Mesendoderm (in vitro differentiated cells): Measurements from ENCODE around the gene ACSF2.

Experiments
- DNase-seq: peaks from one replicate; pipeline ENCODE4 v3.0.0; 2013
- H2AK5ac ChIP-seq: 2 replicates; pipeline ENCODE4 v1.6.1; 2013; ENCODE audit warnings: low read length, inconsistent platforms
- H2BK120ac ChIP-seq: 2 replicates; pipeline ENCODE4 v1.6.1; 2013; ENCODE audit warnings: low read depth, mild to moderate bottlenecking, low read length, moderate library complexity, mixed read lengths
- H2BK15ac ChIP-seq: replicated peaks from 2 replicates; pipeline ENCODE4 v1.6.1; 2013; ENCODE audit warnings: low read depth, mild to moderate bottlenecking, moderate library complexity
- H2BK5ac ChIP-seq: 2 replicates; pipeline ENCODE4 v1.6.1; 2013; ENCODE audit warnings: low read length, inconsistent platforms
- H3K18ac ChIP-seq: 2 replicates; pipeline ENCODE4 v1.6.1; 2013; ENCODE audit warnings: mild to moderate bottlenecking, low read length, mixed read lengths
- H3K23ac ChIP-seq: one replicate; pipeline ENCODE4 v1.6.1; 2013; ENCODE audit warnings: low read length
- H3K27ac ChIP-seq: 2 replicates; pipeline ENCODE4 v1.5.1; 2013; ENCODE audit warnings: low read depth, mild to moderate bottlenecking, inconsistent platforms, low read length, moderate library complexity
- H3K27me3 ChIP-seq: 2 replicates; pipeline ENCODE4 v1.6.1; 2013; ENCODE audit warnings: low read length, control low read depth, mild to moderate bottlenecking, inconsistent platforms; ENCODE audit not compliant: insufficient read depth, poor library complexity
- H3K36me3 ChIP-seq: 2 replicates; pipeline ENCODE4 v1.6.1; 2013; ENCODE audit warnings: low read length, inconsistent platforms; ENCODE audit not compliant: control insufficient read depth, insufficient read depth
- H3K4ac ChIP-seq: one replicate; pipeline ENCODE4 v1.6.1; 2013; ENCODE audit warnings: low read depth, mild to moderate bottlenecking, low read length, moderate library complexity
- H3K4me1 ChIP-seq: 2 replicates; pipeline ENCODE4 v1.6.1; 2013; ENCODE audit warnings: low read depth, low read length, inconsistent platforms; ENCODE audit not compliant: control insufficient read depth
- H3K4me2 ChIP-seq: 2 replicates; pipeline ENCODE4 v1.6.1; 2013; ENCODE audit warnings: low read length
- H3K4me3 ChIP-seq: 2 replicates; pipeline ENCODE4 v1.5.1; 2013; ENCODE audit warnings: mild to moderate bottlenecking, low read length
- H3K56ac ChIP-seq: one replicate; pipeline ENCODE4 v1.6.1; 2013; ENCODE audit warnings: low read length
- H3K79me1 ChIP-seq: 2 replicates; pipeline ENCODE4 v1.6.1; 2013; ENCODE audit warnings: low read length, inconsistent platforms
- H3K79me2 ChIP-seq: 2 replicates; pipeline ENCODE4 v1.6.1; 2013; ENCODE audit warnings: mild to moderate bottlenecking, low read length; ENCODE audit not compliant: control insufficient read depth, insufficient read depth
- H3K9ac ChIP-seq: 2 replicates; pipeline ENCODE4 v1.6.1; 2013; ENCODE audit warnings: low read length, inconsistent platforms
- H4K5ac ChIP-seq: one replicate; pipeline ENCODE4 v1.6.1; 2013; ENCODE audit warnings: low read length
- H4K8ac ChIP-seq: one replicate; pipeline ENCODE4 v1.6.1; 2013; ENCODE audit warnings: low read depth, mild to moderate bottlenecking, control low read depth, low read length, moderate library complexity
- WGBS: extraction: QIAGEN DNeasy Blood & Tissue Kit; methylation state at CpG from one replicate; pipeline ENCODE4 v1.1.7; 2013; ENCODE audit warnings: low lambda C conversion rate, missing lambda C conversion rate; ENCODE audit not compliant: insufficient coverage; ENCODE audit errors: extremely low coverage; 5-methylcytosine and 5-hydroxymethylcytosine counted together

The ACSF2 gene

GRCh38 chr17:50480854-50481490 is 55.0 kb downstream of the ACSF2 start:
- no peak overlapping the region for H4K5ac ChIP-seq
- no peaks in the 10 kb centered on the region for H3K79me2 ChIP-seq
- no peak overlapping the region for H4K8ac ChIP-seq
- no peak overlapping the region for H2AK5ac ChIP-seq
- no peaks in the 10 kb centered on the region for H3K27me3 ChIP-seq
- no peak overlapping the region for H3K56ac ChIP-seq
- H3K4me3 ChIP-seq, result no peak overlapping the region
- H2BK120ac ChIP-seq, result no peak overlapping the region
- H3K18ac ChIP-seq, result no peak overlapping the region
- no peak overlapping the region for H3K9ac ChIP-seq
- no peaks in the 10 kb centered on the region for H3K79me1 ChIP-seq
- no peak overlapping the region for H3K4ac ChIP-seq
- no peak for DNase-seq
- 100% methylated on average over 1 of the region's 2 CpGs for WGBS
- no peaks in the 10 kb centered on the region for H3K4me1 ChIP-seq
- H2BK15ac ChIP-seq, result no peak overlapping the region
- H3K27ac ChIP-seq, result no peak overlapping the region
- H3K36me3 ChIP-seq, result no peaks in the 10 kb centered on the region
- H2BK5ac ChIP-seq, result no peak overlapping the region
- H3K4me2 ChIP-seq, result no peak overlapping the region
- H3K23ac ChIP-seq, result no peak overlapping the region

GRCh38 chr17:50481648-50482047 is 55.6 kb downstream of the ACSF2 start:
- WGBS, result no CpG with 5 or more reads among the region's 4 CpGs
- H3K27me3 ChIP-seq, result no peaks in the 10 kb centered on the region

GRCh38 chr17:50482110-50482509 is 56.1 kb downstream of the ACSF2 start:
- no peak overlapping the region for H4K8ac ChIP-seq
- H2AK5ac ChIP-seq, result no peak overlapping the region
- H3K4me1 ChIP-seq, result no peaks in the 10 kb centered on the region
- no peaks in the 10 kb centered on the region for H3K79me2 ChIP-seq
- H3K27me3 ChIP-seq, result no peaks in the 10 kb centered on the region
- no peak for DNase-seq
- H3K56ac ChIP-seq, result no peak overlapping the region
- no peak overlapping the region for H4K5ac ChIP-seq
- H3K4me2 ChIP-seq, result no peak overlapping the region
- WGBS, result no CpG with 5 or more reads among the region's 23 CpGs
- H2BK15ac ChIP-seq, result no peak overlapping the region
- H2BK5ac ChIP-seq, result no peak overlapping the region
- H3K4me3 ChIP-seq, result no peak overlapping the region
- no peak overlapping the region for H3K27ac ChIP-seq
- H2BK120ac ChIP-seq, result no peak overlapping the region
- H3K79me1 ChIP-seq, result no peaks in the 10 kb centered on the region
- no peak overlapping the region for H3K4ac ChIP-seq
- H3K18ac ChIP-seq, result no peak overlapping the region
- no peaks in the 10 kb centered on the region for H3K36me3 ChIP-seq
- no peak overlapping the region for H3K23ac ChIP-seq
- no peak overlapping the region for H3K9ac ChIP-seq

More at GRCh38 chr17:50481648-50482047, 55.6 kb downstream of the ACSF2 start:
- H3K4me2 ChIP-seq, result no peak overlapping the region
- no peaks in the 10 kb centered on the region for H3K79me1 ChIP-seq
- no peak overlapping the region for H2AK5ac ChIP-seq
- no peak overlapping the region for H4K5ac ChIP-seq
- no peaks in the 10 kb centered on the region for H3K36me3 ChIP-seq
- H3K4me1 ChIP-seq, result no peaks in the 10 kb centered on the region
- no peak overlapping the region for H3K27ac ChIP-seq
- no peak overlapping the region for H3K4me3 ChIP-seq
- H2BK120ac ChIP-seq, result no peak overlapping the region
- no peak overlapping the region for H3K9ac ChIP-seq
- no peak overlapping the region for H3K4ac ChIP-seq
- no peak for DNase-seq
- H3K18ac ChIP-seq, result no peak overlapping the region
- no peaks in the 10 kb centered on the region for H3K79me2 ChIP-seq
- no peak overlapping the region for H4K8ac ChIP-seq
- H2BK15ac ChIP-seq, result no peak overlapping the region
- H2BK5ac ChIP-seq, result no peak overlapping the region
- no peak overlapping the region for H3K56ac ChIP-seq
- H3K23ac ChIP-seq, result no peak overlapping the region

GRCh38 chr17:50482516-50482915 is 56.5 kb downstream of the ACSF2 start:
- Histone ChIP-seq H3K23ac (no peak overlapping the region), H3K4ac (no peak overlapping the region), H2BK120ac (no peak overlapping the region), H3K9ac (no peak overlapping the region), H4K8ac (no peak overlapping the region), H3K36me3 (no peaks in the 10 kb centered on the region), H3K4me1 (no peaks in the 10 kb centered on the region), H3K27ac (no peak overlapping the region), H2AK5ac (no peak overlapping the region), H2BK15ac (no peak overlapping the region), H3K4me2 (no peak overlapping the region), H3K79me2 (no peaks in the 10 kb centered on the region), H2BK5ac (no peak overlapping the region), H3K4me3 (no peak overlapping the region), H4K5ac (no peak overlapping the region), H3K18ac (no peak overlapping the region), H3K56ac (no peak overlapping the region), H3K79me1 (no peaks in the 10 kb centered on the region), H3K27me3 (no peaks in the 10 kb centered on the region)
- WGBS, result no CpG with 5 or more reads among the region's 7 CpGs
- peak; percentile 96 for DNase-seq

GRCh38 chr17:50483266-50483665 is 57.2 kb downstream of the ACSF2 start:
- DNase-seq, result no peak
- Histone ChIP-seq H3K79me2 (no peaks in the 10 kb centered on the region), H4K5ac (no peak overlapping the region), H3K18ac (no peak overlapping the region), H2BK120ac (no peak overlapping the region), H3K23ac (no peak overlapping the region), H4K8ac (no peak overlapping the region), H3K27ac (no peak overlapping the region), H3K27me3 (no peaks in the 10 kb centered on the region), H3K4me1 (no peaks in the 10 kb centered on the region), H3K4me2 (no peak overlapping the region), H3K56ac (no peak overlapping the region), H2BK5ac (no peak overlapping the region), H3K36me3 (no peaks in the 10 kb centered on the region), H2BK15ac (no peak overlapping the region), H3K9ac (no peak overlapping the region), H3K79me1 (no peaks in the 10 kb centered on the region), H3K4me3 (no peak overlapping the region), H3K4ac (no peak overlapping the region), H2AK5ac (no peak overlapping the region)
- WGBS, result no CpG with 5 or more reads among the region's 5 CpGs
